Heart left ventricle (tissue), 13 donors: ENCODE measurements around the gene REELD1.

ENCODE experiments used
- POLR2A ChIP-seq, 2 donors: fragments of 450-650 bp; IDR thresholded peaks; one replicate each; pipeline ENCODE4 v1.6.1; 2017; ENCODE audit warnings: antibody characterized with exemption in 2 of 2, mild to moderate bottlenecking in 2 of 2, moderate library complexity in 2 of 2
- TF ChIP-seq, protein P1 (sequence below), 12 donors: fragments of 200-600 bp; sonication (generic) in 4 of 12; IDR thresholded peaks; one replicate each; pipeline versions ENCODE4 v1.5.0 to v1.8.0; 2018 to 2022; ENCODE audit warnings: antibody characterized with exemption in 12 of 12, mild to moderate bottlenecking in 5 of 12
- donor health status: ischemic (EF 13 %, LVEDD 7.1; RV severe dilation, severe dysfunction).
- donor health status: DM: no; HTN: yes; CAD: no.
- donor health status: DM: no; HTN: no; CAD: no.
- donor health status: ischemic (EF 25% LVEDD 6.9; RV normal size, moderate dysfunction).
- donor health status: ischemic (EF 25% LVEDD 5.7; RV mildly dilated, moderate dysfunction).
- donor health status: ischemic (EF 35%, LVEDD 5.7; RV mildly dilated, moderate dysfunction).
- donor health status: nonischemic (EF 11% LVEDD 7.7; RV severe dilation, severe dysfunction).
- donor health status: DM: yes; HTN: yes; CAD: no.
- donor health status: PGD.
- donor health status: ischemic (EF 29% LVEDD 5.4; RV normal size, mild dysfunction).
- donor health status: nonischemic (EF 23%, LVEDD 6.1; RV moderate dilation, normal function).

- TF ChIP-seq, protein P1, sequence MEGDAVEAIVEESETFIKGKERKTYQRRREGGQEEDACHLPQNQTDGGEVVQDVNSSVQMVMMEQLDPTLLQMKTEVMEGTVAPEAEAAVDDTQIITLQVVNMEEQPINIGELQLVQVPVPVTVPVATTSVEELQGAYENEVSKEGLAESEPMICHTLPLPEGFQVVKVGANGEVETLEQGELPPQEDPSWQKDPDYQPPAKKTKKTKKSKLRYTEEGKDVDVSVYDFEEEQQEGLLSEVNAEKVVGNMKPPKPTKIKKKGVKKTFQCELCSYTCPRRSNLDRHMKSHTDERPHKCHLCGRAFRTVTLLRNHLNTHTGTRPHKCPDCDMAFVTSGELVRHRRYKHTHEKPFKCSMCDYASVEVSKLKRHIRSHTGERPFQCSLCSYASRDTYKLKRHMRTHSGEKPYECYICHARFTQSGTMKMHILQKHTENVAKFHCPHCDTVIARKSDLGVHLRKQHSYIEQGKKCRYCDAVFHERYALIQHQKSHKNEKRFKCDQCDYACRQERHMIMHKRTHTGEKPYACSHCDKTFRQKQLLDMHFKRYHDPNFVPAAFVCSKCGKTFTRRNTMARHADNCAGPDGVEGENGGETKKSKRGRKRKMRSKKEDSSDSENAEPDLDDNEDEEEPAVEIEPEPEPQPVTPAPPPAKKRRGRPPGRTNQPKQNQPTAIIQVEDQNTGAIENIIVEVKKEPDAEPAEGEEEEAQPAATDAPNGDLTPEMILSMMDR (IDR thresholded peaks at IDR 0.05): no peak
- no peak for TF ChIP-seq POLR2A (IDR thresholded peaks at IDR 0.05)
Measured at GRCh38 chr4:146165840-146166239, 48.5 kb upstream of the REELD1 start.
